ENCODE measurements around the gene ANKRD63.

- no peak for TF ChIP-seq CTCF (IDR thresholded peaks at IDR 0.05; ENCODE audit: borderline replicate concordance, extremely low read depth, low read length, poor library complexity, severe bottlenecking)
- TF ChIP-seq EZH2 (IDR thresholded peaks at IDR 0.05; ENCODE audit: borderline replicate concordance, low read depth, low read length, severe bottlenecking), result no peak
Observed at GRCh38 chr15:40314723-40315276, 31.9 kb upstream of the ANKRD63 start.
